ENCODE data around the gene MAD1L1. TPM values are rescaled to one million over a fixed set of nuclear protein-coding genes. Genes with fewer than 3 reads are reported as not detected.

The MAD1L1 gene
- total and polyA plus RNA-seq, 10 donors = 47.3 to 118 (median 68.2) TPM

- Histone ChIP-seq H3K4me3 (no peak overlapping the region), H3K4me1 (peaks cover 0 to 77% (median 47%) of the 10 kb centered on the region in 6 donors), H3K36me3 (peaks cover 0 to 41% (median 0%) of the 10 kb centered on the region in 6 donors), H3K27me3 (replicated peaks in 1 of 7) (no peaks in the 10 kb centered on the region), H3K9me3 (no peaks in the 10 kb centered on the region), H3K27ac (peak overlapping the region in 3 of 8 donors; percentile 20 to 66 (median 53))
- DNase-seq = peak; percentile 73
- no peak for TF ChIP-seq POLR2A (IDR thresholded peaks at IDR 0.05)
- no peak for TF ChIP-seq POLR2AphosphoS5 (IDR thresholded peaks at IDR 0.05)
- TF ChIP-seq, protein P1, sequence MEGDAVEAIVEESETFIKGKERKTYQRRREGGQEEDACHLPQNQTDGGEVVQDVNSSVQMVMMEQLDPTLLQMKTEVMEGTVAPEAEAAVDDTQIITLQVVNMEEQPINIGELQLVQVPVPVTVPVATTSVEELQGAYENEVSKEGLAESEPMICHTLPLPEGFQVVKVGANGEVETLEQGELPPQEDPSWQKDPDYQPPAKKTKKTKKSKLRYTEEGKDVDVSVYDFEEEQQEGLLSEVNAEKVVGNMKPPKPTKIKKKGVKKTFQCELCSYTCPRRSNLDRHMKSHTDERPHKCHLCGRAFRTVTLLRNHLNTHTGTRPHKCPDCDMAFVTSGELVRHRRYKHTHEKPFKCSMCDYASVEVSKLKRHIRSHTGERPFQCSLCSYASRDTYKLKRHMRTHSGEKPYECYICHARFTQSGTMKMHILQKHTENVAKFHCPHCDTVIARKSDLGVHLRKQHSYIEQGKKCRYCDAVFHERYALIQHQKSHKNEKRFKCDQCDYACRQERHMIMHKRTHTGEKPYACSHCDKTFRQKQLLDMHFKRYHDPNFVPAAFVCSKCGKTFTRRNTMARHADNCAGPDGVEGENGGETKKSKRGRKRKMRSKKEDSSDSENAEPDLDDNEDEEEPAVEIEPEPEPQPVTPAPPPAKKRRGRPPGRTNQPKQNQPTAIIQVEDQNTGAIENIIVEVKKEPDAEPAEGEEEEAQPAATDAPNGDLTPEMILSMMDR (IDR thresholded peaks at IDR 0.05 in 8 of 11, conservative IDR thresholded peaks at IDR 0.05 in 3 of 11) = no peak
- 79 to 86% (median 85%) methylated on average over 17 to 30 of the region's 30 CpGs for WGBS, 5 donors
- intact Hi-C loops (cut with DNase I; ENCODE audit: low total_unique reads) = no loop called here
Observed at GRCh38 chr7:1948887-1949680, 283.7 kb downstream of the MAD1L1 start.

DNA sequence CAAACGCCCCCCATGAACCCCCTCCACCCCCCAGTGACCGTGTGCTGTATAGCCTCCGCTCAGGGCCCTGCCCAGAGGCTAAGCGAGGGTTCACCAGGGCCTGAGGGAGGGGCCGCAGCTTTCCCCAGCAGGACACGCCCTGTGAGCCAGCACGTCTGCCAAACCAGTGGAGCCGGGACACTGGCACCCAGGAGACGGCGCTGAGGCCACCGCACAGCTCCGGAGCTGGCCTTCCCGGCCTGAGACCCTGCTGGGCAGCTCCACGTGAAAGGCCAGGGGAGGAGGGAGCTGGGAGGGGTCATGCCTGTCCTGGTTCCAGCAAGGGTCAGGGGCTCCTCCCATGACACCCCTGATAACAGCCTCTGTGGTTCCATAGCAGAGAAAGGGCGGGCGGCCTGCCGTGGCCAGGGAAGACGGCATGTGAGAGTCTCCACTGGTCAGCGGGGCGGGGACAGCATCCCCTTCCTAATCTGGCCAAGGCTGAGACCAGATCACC is 284.4 kb downstream of the MAD1L1 start:
- no peak overlapping the region for H3K4me3 ChIP-seq
- 75 to 94% (median 81%) methylated on average over 6 to 20 of the region's 20 CpGs for WGBS, 5 donors
- peak in 1 of 3 donors; percentile 20 for TF ChIP-seq POLR2AphosphoS5 (IDR thresholded peaks at IDR 0.05)
- TF ChIP-seq, protein P1 (IDR thresholded peaks at IDR 0.05 in 8 of 11, conservative IDR thresholded peaks at IDR 0.05 in 3 of 11) = no peak
- no peak for TF ChIP-seq POLR2A (IDR thresholded peaks at IDR 0.05)
- H3K36me3 ChIP-seq = peaks cover 0 to 34% (median 0%) of the 10 kb centered on the region in 6 donors
- no peaks in the 10 kb centered on the region for H3K27me3 ChIP-seq (replicated peaks in 1 of 7)
- H3K4me1 ChIP-seq = peaks cover 0 to 84% (median 50%) of the 10 kb centered on the region in 6 donors
- H3K27ac ChIP-seq = peak overlapping the region in 5 of 8 donors; percentile 20 to 66 (median 57)
- DNase-seq = peak; percentile 67
- intact Hi-C loops (cut with DNase I; ENCODE audit: low total_unique reads) = no loop called here
- H3K9me3 ChIP-seq = no peaks in the 10 kb centered on the region

- no peaks in the 10 kb centered on the region for H3K27me3 ChIP-seq (replicated peaks in 1 of 7)
- no peaks in the 10 kb centered on the region for H3K9me3 ChIP-seq
- peak overlapping the region in 5 of 8 donors; percentile 53 to 66 (median 57) for H3K27ac ChIP-seq
- H3K36me3 ChIP-seq = peaks cover 0 to 28% (median 0%) of the 10 kb centered on the region in 6 donors
- peak; percentile 81 for DNase-seq
- TF ChIP-seq POLR2A (IDR thresholded peaks at IDR 0.05) = no peak
- intact Hi-C loops (cut with DNase I; ENCODE audit: low total_unique reads) = no loop called here
- WGBS, 5 donors = 71 to 86% (median 80%) methylated on average over 14 to 22 of the region's 22 CpGs
- no peak overlapping the region for H3K4me3 ChIP-seq
- peaks cover 0 to 91% (median 52%) of the 10 kb centered on the region in 6 donors for H3K4me1 ChIP-seq
Observed at GRCh38 chr7:1947586-1948217, 285.0 kb downstream of the MAD1L1 start.

DNA sequence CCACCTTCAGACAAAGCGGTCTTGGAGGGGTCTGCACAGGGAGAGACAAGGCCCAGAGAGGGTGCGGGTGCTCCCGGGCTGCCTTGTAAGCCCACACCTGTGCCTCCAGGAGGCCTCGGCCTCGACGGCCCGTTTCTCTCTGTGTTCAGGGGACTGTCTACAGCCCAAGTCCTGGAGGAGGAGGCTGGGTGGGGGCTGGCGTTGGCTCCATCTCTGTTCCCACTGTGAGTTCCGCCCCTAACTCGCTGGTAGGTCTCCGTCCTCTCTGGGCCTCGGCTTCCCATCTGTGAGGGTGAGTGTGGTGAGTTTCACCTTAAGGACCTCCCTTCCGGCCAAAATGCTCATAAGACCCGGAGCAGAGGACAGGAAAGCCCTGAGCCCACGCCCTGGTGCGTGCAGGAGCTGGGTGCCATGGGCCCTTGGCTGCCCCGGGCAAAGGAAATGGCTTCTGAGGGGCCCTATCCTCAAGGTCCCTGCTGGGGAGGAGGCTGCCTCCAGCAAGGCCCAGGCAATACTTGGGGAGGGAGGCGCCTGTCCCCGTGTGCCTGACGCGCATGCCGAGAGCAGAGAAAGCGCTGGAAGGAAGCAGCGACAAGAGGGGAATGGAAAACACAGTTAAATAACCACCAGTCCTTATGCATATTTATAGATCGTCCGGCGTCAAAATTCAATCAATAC is 285.8 kb downstream of the MAD1L1 start:
- H3K9me3 ChIP-seq = no peaks in the 10 kb centered on the region
- intact Hi-C loops (cut with DNase I; ENCODE audit: low total_unique reads) = no loop called here
- WGBS, 5 donors = 70 to 86% (median 81%) methylated on average over 16 to 27 of the region's 27 CpGs
- TF ChIP-seq, protein P1 (IDR thresholded peaks at IDR 0.05 in 8 of 11, conservative IDR thresholded peaks at IDR 0.05 in 3 of 11) = no peak
- TF ChIP-seq POLR2AphosphoS5 (IDR thresholded peaks at IDR 0.05) = peak in 2 of 3 donors; percentile 50 to 67
- no peak for TF ChIP-seq POLR2A (IDR thresholded peaks at IDR 0.05)
- peaks cover 0 to 28% (median 0%) of the 10 kb centered on the region in 6 donors for H3K36me3 ChIP-seq
- no peaks in the 10 kb centered on the region for H3K27me3 ChIP-seq (replicated peaks in 1 of 7)
- peak; percentile 72 for DNase-seq
- H3K27ac ChIP-seq = peak overlapping the region in 6 of 8 donors; percentile 43 to 66 (median 57)
- peaks cover 0 to 98% (median 55%) of the 10 kb centered on the region in 6 donors for H3K4me1 ChIP-seq
- no peak overlapping the region for H3K4me3 ChIP-seq
